GM21367 (cell line): Measurements from ENCODE around the gene FLNA.
"Not testable (repeated sequence)": the region's sequence is repeated elsewhere in the genome, so short reads cannot be mapped to it uniquely, and the experiment has no call there.

Experiments used
- ATAC-seq: cut with Tn5 transposase; IDR thresholded peaks from one replicate; pipeline ENCODE4 v1.9.1; 2021; ENCODE audit not compliant: unreplicated experiment

Gene FLNA, protein sequence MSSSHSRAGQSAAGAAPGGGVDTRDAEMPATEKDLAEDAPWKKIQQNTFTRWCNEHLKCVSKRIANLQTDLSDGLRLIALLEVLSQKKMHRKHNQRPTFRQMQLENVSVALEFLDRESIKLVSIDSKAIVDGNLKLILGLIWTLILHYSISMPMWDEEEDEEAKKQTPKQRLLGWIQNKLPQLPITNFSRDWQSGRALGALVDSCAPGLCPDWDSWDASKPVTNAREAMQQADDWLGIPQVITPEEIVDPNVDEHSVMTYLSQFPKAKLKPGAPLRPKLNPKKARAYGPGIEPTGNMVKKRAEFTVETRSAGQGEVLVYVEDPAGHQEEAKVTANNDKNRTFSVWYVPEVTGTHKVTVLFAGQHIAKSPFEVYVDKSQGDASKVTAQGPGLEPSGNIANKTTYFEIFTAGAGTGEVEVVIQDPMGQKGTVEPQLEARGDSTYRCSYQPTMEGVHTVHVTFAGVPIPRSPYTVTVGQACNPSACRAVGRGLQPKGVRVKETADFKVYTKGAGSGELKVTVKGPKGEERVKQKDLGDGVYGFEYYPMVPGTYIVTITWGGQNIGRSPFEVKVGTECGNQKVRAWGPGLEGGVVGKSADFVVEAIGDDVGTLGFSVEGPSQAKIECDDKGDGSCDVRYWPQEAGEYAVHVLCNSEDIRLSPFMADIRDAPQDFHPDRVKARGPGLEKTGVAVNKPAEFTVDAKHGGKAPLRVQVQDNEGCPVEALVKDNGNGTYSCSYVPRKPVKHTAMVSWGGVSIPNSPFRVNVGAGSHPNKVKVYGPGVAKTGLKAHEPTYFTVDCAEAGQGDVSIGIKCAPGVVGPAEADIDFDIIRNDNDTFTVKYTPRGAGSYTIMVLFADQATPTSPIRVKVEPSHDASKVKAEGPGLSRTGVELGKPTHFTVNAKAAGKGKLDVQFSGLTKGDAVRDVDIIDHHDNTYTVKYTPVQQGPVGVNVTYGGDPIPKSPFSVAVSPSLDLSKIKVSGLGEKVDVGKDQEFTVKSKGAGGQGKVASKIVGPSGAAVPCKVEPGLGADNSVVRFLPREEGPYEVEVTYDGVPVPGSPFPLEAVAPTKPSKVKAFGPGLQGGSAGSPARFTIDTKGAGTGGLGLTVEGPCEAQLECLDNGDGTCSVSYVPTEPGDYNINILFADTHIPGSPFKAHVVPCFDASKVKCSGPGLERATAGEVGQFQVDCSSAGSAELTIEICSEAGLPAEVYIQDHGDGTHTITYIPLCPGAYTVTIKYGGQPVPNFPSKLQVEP (N-terminal part only)

DNA sequence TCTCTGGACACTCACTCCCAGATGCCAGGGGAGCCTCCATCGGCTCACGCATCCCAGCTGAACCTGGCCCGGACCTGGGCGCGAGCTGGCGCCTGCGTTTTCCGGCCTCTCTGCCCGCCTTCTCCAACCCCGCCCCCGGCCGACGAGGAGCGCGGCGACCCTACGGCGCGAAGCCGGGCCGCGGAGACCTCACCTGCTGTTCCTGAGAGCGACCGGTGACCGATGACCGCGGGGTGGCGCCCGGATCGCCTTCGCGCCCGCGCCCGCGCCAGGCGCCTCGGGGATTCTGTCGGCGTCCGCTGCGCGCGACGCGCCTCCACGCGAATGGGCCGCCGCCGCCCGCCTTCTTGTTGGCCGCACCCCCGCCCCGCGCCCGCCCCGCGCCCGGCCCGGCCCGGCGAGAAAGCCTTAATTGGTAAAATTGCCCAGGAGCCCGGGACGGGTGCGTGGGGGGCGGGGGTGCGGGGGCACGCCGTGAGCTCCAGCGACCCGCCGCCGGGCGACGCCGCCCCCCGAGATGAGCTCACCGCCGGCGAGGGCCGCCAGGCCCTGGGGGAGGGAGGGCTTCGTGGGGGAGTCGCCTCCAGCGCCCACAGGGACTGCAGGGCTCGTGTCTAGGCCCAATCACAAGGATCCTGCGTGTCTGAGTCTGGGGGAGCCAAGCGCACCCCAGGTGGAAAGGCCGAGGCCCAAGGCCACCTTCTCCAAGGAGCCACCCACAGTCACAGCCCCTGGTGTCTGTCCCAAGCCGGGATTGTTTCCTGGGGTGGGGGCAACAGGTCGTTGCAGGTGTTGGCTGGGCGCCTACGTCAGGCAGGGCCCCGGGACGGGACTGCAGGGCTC lies at the start of gene FLNA:
TSS of gene FLNA (minus strand) at position 322 of the 843 bp plus-strand sequence. CDS start 3,389 bp downstream, outside the sequence.
- no peak for ATAC-seq

DNA sequence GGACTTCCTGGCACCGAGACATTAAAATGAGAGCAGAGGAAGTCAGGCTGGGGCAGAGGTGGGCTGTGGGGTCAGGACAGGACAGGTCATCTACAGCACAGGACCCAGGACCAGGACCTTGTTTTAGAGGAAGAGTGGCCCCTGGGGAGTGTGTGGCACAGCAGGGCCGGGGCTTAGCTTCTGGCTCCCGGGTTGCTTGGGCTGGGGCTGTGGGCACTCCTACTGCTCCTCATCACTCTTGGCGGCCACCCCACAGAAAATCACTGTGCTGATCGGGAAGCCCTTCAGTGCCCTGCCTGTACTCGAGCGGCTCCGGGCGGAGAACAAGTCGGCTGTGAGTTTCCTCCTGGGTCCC lies 45.9 kb upstream of the FLNA start:
- ATAC-seq: no peak

DNA sequence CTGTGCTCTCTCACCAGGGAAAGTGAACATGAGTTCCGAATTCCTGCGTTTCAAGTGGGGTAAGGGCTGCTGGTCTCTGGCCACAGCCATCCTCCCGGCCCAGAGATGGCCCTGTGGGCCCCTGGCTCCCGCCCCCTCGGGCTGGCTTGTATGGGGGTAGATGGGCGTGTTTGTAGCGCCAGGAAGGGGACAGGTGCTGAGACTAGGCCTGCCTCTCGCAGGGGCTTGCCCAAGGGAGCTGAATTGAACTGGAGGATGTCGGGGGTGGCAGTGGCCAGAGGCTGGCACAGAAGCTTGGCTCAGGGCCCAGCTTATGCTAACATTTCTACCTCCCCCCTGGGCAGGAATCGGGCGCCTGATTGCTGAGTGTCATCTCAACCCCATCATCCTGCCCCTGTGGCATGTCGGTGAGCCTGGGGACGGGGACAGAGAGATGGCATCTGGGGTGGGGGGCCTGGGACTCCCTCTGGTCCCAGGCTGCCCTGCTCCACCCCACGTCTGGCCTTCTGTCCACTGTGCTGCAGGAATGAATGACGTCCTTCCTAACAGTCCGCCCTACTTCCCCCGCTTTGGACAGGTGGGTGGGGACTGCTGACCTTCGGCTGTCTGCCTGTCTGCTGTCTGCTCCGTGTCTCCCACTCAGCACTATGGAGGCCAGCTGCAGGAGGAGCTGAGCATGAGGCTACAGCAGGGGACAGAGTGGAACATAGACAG lies 45.4 kb upstream of the FLNA start:
- ATAC-seq: no peak

DNA sequence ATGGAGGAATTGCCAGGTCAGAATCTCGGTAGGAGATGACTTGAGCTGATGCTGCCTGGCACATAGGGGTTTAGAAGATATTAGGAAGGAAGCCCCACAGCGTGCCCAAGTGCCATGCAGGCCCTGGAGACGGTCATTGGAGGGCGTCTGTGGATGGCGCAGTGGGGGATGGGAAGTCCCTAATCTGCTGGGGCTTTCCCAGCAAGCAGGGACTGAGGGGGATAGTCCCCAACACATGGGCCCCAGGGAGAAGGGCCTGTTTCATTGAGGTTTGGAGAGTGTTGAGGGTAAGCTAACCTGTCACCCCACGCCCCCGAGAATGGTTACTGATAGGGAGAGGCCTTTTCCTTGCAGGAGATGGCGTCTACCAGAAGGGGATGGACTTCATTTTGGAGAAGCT lies 44.8 kb upstream of the FLNA start:
- ATAC-seq: no peak

DNA sequence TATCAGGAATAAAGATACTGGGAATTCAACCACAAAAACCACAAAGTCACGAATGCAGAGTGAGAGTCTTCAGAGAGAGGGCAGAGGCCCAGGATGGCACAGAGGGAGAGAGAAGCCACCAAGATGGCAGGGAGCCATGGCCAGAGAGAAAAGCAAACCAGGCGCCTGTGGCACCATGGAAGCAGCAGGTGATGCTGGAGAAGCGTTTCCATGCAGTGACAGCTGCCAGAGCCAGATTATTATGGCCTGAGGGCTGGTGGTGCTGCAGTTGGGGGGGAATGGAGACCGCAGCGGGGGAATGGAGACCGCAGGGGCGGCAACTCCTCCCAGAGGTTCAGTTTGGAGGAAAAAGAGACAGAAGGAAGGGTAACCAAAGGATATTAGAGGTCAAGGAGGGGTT lies 42.7 kb upstream of the FLNA start:
- no peak for ATAC-seq

DNA sequence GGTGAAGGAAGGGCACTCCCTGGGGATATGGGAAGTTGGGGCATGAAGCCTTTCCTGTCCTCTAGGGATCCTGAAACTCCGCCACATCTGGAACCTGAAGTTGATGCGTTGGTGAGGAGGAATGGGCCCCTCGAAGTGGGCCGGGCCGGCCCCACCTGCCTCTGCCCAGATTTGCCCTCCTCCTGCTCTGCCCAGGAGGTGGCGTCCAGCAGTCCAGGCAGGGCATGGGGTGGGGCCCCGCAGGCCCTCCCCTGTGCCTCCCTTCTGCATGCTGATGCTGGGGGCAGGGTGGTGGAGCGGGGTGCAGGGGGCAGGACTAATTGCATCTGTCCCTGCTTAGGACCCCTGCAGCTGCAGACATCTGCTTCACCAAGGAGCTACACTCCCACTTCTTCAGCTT lies 38.7 kb upstream of the FLNA start:
- ATAC-seq: no peak

DNA sequence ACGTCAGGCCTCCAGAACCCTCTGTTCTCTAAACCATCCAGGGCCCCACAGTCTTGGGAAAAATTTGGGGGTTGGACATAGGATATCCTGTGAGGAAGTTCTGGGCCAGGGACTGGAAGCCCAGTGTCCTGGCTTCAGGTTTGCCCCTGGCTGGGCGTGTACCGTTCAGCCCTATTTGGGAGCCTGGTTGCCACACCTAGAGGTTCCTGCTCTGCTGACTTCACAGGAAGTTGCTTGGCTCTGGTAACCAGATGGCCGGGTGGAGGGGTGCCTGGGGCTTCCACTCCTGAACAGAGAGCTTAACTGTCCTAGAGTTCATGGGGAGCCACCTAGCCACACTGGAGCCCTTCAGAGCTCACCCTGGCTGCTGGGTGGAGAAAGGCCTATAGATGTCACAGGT lies 38.0 kb upstream of the FLNA start:
- no peak for ATAC-seq

DNA sequence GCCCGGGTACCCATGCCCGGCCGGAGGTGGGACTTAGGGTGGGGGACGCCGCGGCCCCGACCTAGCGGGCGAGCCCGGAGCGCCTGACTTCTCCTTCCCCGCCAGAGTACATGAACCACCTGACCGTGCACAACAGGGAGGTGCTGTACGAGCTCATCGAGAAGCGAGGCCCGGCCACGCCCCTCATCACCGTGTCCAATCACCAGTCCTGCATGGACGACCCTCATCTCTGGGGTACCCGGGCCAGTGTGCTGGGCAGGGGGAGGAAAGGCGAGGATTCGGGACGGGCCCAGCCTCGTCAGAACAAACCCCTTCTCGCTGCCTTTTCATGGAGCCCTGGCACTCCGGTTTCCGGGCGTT lies 37.5 kb upstream of the FLNA start:
- ATAC-seq: no peak

DNA sequence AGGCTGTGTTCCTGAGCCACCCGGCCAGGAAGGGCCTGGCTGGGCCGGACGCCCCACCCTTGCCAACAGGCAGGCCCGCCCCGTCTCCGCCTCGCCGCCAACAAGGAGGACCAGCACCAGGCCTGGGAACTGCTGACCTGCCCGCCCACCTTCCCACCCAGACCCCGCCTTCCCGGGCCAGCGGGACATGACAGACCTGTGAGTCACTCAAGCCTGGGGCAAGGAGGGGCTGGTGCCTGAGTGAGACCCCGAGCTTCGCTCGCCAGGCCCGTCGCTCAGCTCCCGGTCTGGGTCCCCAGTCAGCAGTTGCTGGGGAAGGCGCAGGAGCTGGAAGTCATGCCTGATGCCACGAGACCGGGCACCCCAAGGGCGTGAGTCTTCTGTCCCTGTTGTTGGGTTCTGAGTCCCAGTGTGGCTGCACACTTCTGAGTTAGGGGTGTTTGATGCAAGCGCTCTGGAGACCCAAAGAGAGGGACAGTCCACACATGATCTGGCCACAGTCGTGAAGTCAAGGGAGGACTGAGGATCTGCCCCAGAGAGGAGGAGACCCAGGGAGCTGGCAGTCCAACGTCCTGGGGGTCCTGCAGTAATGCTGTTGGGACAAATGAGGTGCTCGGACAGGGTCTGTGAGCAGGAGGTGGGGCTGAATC lies 34.9 kb upstream of the FLNA start, which contains the start of gene DNASE1L1:
TSS of gene DNASE1L1 (minus strand) at position 33 of the 650 bp plus-strand sequence. CDS start 3,686 bp downstream, outside the sequence.
- peak; percentile 42 for ATAC-seq

DNA sequence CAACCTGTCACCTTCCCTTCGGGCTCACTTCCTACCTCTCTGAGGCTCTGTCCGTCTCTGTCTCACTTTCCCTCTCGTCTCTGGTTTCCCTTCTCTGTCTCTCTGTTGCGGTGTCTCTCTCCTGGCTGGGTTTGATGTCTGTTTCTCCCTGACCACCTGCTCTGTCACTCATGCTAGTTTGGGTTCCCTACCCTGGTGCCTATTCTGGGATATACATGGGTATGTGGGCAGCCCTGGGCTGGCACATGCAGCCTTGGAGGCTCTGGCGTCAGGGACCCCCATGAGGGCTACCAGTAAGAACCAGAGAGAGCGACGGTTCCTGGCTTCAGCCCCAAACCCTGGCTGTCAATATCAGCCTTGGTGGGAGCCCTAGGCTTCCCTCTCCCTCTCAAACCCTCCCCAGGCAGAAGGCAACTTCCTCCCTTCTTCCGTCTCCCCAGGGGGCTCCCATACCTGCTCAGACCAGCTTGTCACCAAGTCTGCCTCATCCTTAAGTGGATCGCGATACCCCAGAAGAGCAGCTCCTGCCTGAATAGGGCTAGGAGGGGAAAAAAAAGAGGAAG lies 34.3 kb upstream of the FLNA start:
- no peak for ATAC-seq

DNA sequence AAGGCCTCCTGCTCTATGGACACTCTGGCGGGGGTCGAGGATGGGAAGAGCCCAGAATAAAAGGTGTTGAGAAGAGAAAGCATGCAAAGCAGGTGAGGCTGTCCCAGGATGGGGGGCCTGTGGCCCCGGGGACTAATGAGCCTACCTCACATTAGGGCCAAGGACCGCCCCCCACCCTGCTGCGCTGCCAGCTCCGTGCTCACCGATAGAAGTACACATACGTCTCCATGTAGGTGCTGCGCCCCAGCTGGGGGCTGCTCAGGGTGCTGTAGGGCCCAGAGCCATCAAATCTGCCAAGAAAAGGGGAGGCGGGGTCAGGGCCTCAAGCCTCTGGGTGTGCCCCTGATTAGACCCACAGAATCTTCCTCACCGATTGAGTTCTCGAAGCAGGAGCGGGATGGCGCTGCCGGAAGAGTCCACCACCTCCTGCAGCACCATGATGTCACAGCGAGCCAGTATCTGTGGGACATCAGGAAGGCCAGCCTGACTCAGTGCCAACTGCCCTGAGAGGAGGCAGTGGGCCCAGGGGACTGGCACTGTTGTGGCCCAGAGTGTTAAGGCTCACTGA lies 30.3 kb upstream of the FLNA start:
- ATAC-seq: no peak

DNA sequence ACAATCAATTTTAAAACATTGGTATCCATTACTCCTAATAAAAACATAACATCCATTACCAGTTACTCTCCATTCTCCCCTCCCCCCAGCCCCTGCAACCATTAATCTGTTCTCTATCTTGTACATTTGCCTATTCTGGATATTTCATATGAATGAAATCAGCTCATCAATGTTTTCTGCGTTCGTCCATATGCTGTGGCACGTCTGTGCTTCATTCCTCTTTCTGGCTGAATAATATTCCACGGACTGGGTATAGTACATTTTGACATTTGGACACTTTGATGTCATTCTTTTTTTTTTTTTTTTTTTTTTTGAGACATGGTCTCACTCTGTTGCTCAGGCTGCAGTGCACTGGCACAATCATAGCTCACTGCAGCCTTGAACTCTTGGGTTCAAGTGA lies 29.4 kb upstream of the FLNA start:
- ATAC-seq: no peak

DNA sequence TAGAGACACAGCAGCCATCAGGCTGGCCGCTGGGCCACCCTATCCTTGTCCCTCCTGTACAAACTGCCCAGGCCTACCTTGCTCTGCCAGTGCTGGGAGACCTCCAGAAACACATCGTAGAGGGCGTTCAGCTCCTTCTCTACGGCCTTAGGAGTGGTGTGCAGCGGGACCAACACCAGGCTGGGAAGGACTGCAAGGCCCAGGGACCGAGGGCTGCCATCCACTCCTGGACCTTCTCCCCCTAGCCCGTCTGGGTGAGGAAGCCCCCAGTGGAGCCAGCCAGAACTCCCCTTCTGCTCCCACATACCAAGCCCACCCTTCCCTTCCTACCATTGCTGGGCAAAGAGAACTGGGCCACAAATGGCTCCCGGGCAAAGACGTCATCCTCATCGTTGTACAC lies 28.8 kb upstream of the FLNA start:
- no peak for ATAC-seq

DNA sequence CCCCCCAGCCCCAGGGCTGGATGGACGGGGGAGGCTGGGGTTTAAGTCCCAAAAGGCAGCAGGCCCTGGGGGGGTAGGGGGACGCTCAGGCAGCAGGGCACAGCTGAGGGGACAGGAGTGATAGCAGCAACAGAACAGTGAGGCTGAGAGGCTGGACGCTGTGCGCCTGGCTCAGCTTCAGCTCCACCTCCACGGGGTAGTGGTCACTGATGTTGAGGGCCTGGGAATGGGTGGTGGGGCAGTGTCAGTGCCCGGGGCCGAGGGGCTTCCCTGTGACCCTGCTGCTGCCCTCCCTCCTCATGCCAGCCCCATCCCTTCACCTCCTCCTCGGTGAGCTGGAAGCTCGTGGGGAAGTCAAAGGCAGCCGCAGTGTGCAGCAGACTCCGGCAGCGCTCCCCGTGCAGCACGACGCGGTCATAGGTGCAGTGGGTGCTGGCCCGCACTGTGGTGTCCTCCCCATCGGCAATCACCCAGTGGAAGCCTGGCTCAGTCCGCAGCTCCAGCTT lies 28.2 kb upstream of the FLNA start:
- no peak for ATAC-seq

DNA sequence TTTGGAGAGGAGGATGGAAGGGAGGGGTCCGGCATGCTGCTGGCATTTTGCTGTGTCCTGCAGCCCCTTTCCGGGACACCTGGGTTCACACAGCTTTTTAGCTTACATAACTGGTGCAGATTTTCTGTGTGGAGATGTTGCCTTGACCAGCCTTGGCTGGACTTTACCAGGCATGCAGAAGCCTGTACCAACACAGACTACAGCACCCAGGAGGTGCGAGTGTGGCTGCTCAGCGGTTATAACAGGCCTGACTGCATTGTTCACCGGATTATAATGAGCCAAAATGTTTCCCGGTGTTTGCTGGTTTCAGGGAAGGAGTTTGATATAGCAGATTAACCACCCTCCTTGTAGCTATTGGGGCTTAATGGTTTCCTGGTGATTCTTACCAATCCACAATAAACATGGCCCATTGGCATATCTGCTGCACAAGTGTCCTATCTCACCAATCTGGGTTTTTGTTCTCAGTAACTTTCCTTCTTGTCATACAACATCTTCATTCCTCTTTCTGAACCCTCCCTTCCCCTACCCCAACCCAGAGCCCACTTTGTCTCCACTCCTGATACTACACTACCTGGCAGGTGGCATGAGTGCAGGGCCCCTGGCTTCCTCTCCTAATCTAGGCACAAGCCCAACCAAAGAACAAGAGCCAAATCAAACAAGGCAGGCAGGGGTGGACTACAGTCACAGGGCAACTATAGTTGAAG lies 27.6 kb upstream of the FLNA start:
- no peak for ATAC-seq

DNA sequence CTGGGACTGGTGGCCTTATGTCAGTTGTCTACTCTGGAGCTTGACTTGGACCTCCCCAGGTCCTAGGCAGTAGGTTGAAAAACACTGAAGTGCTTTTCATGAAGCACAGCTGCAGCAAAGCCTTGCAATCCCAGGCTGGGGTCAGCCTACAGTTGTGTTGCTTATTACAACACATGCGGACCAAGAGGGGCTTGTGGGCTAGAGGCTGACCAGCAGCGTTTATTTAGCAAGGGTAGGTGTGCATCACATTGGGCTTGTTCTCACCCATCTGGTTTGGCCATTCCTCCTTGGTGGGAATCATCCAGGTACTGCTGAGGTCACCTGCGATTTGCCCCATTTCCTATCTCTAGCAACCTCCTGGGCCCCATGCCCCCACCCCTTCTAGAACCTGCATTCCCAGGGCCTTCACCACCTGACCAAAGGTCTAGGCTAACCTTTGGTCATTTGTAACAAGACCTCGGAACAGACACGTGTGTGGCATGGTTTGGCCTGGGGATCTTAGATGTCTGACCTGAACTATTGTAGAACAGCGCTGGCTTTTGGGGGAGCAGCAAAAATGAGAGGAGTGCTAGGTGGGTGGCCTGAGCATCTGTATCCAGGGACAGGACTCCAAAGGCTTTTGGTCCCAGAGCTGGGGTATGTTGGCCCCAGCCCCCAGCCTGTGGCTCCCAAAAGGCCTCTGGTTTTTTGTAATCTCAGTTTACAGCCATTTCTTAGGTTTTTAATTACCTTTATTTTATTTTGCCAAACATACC lies 26.8 kb upstream of the FLNA start:
- no peak for ATAC-seq

DNA sequence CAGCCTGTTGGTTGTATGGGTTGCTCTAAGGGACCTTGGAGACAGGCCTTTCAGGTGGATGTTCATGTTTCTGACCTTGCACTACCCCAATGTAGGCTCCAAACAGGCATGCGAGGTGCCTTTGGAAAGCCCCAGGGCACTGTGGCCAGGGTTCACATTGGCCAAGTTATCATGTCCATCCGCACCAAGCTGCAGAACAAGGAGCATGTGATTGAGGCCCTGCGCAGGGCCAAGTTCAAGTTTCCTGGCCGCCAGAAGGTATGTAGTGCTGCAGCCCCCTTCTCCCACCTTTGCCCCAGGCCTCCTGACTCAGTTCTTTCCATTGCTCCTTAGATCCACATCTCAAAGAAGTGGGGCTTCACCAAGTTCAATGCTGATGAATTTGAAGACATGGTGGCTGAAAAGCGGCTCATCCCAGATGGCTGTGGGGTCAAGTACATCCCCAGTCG lies 26.0 kb upstream of the FLNA start:
- not testable (repeated sequence) for ATAC-seq
